Left lobe of liver (tissue), 2 donors: ENCODE measurements around the gene KNCN. TPM values are rescaled to one million over a fixed set of nuclear protein-coding genes. Genes with fewer than 3 reads are reported as not detected.

Source experiments
- ATAC-seq: fragments of 200-7000 bp; cut with Tn5 transposase; one replicate; pipeline ENCODE4 v1.9.1; 2020; ENCODE audit warnings: mild to moderate bottlenecking, moderate library complexity
- DNase-seq: peaks from one replicate; pipeline ENCODE4 v3.0.0-alpha.2; 2020; ENCODE audit warnings: low spot score
- total RNA-seq: library from RNA; stranded (reverse); gene quantifications from one replicate; pipeline ENCODE4 v1.2.1, GENCODE V29; 2021
- donor health status: DM: no; HTN: no; CAD: no; lungs with moderate emphysema.
- donor health status: DM: no; HTN: yes; CAD: no.

The KNCN gene
- total RNA-seq, 1 donor from 2014 or later, result not detected

DNA sequence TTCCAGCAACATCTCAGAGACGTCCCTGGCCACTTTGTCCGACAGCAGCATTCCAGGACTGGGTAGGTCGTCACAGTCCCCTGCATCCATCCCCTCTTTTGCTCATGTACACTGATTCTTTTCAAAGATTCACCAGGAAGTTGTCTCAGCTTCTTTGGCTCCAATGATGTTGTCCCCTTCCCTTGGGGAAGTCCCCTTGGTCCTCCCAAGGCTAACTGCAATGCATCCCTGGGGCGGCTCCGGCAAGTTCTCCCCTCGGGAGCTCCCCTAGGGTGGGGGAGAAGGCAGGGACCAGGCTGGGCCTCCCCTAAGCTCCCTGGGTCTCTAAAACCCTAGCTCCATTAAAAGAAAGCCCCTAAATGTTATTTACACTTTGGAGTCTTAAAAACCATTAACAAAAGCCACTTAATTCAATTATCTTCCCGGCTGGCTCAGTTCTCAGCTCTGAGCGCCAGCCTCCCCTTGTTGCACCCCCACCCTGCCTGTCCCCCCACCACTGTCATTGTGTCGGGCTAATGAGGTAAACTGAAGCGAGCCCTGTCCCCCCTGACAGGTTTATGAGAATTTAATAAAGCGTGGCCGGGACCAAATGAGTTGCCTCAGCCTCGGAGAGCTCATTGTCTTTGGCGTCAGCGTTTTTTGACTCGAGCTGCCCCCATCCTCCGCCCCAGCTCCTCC lies 25.3 kb downstream of the KNCN start:
- ATAC-seq, result no peak
- no peak for DNase-seq

DNA sequence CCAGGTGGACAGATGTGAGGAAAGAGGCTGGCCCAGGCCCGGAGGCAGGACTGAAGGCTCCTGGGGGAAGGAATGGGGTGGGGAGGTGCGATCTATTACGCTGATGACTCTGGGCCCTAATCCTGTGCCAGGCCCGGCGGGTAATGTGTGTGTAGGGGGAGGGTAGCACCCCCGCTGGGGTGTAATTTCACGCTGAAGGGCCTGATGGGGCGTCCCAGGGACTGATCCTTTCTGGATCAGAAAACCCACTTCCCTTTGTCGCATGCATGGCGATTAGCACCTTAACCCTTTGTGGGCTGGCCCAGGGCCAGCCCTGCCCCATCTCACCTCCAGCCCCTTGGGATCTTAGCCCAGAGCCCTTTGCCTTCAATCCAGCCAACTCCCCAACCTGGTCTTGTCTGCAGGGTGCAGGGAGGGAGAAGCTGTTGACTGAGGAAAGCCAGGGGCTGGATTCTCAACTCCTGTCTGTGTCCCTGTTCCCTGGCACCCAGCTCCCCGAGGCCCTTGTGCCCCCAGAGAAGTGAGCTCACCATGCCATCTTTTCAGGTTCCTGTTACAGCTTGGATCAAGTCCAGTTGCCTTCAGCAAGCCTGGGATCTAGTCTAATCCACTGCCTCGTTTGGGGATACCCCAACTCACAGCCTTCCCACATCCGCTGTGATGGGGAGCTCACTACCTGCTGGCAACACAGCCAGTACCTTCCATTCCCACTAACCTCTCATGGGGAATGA lies 26.0 kb downstream of the KNCN start:
- no peak for DNase-seq
- ATAC-seq, result no peak

DNA sequence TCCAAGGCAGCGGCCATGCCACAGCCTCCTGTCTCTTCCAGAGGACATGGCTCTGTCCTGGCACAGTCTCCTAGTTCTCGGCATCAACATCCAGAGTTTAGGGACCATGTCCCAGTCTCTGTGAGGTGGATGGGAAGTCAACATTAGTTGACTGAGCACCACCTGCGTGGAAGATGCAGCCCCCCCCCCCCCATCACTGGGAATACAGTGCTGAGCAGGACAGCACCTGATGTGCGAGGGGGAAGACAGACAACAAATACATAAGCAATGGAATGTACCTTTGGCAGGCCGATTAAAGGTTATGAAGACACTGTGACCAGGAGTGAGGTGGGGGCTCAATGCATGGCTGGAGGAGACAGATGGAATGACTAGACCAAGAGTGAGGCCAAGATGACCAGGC lies 26.6 kb downstream of the KNCN start:
- ATAC-seq (no peak), DNase-seq (no peak)

DNA sequence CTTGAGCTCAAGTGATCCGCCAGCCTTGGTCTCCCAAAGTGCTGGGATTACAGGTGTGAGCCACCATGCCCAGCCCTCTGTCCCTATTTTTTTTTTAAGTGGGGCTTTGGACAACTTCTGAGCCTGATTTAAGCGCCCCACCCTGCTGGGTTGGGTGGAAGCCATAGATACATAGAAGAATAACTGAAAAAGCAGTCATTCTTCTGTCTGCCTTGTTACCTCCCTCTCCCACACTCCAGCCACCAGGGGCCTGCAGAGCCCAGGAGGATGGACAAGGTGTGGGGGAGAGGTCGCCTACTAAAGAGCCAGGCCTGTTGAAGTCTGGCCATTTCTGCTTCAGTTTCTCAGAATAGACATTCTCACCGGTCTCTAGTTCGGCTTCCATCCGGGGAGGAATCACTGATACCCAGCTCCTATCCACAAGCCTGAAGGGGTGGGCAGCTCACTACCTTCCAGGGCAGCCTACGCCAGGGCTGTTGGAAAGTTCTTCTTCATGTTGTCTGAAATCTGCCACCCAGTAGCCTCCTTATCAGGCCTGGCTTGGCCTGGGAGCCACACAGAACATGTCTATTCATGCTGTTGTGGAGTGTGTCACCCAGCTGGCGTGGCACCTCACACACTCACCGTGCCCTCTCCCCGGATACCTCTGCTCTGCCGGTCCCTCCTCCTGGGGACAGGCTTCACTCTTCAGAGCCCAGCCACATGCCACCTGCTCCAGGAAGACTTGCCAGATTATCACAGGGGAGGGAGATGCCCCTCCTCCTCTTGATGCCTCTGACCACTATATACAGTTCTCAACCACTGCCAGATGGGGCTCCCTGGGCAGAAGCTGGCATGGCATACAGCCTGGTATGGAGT lies 27.7 kb downstream of the KNCN start:
- no peak for DNase-seq
- ATAC-seq, result no peak

DNA sequence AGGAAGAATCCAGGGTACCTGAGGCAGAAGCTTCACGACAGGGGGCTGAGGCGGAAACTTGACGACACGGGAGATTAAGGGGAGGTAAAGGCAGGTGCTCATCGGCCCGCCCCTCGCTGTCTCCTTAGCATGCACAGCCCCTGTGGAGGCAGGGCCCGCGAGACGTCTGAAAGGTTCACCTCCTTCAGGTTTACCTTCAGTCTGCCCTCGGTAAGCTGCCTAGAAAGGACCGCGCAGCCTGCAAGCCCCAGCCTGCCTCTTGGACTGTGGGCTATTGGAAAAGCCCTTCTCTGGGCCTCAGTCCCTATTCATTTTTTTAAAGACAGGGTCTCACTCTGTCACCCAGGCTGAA lies 28.5 kb downstream of the KNCN start:
- DNase-seq (no peak), ATAC-seq (no peak)

DNA sequence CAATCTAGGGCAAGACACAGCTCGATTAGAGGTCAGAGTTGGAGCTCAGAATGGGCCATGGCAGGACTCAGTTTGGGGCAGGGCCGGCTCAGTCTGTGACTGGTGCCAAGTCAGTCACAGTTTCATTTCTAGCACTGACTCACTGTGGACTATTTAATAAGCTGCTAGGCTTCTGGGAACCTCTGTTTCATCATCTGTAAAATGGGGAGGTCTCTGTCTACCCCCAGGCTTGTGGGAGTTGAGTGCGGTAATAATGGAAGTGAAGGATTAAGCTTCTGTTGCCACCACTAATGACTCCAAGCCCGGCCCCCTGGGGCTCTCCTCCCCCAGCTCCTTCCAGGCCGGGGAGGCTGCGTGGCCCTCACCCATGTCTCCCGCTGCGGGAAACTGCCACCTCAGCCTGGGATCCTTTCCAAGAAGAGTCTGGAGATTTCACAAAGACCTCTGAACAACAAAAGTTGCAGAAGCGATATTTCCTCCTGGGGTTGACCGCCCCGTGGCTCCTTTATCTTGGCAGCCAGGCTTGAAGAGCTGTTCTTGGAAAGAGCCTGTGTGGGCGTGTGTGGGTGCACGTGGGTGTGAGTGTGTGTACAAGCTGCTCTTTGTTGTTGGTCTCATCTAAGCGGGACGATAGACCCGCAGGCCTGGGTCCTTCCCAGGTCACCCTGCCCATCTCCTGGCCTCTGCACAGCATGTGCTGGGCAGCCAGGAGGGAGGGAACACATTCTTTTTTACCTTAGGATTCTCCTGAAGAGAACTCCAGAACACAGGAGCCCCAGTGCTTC lies 29.1 kb downstream of the KNCN start:
- ATAC-seq (peak; percentile 64), DNase-seq (no peak)

DNA sequence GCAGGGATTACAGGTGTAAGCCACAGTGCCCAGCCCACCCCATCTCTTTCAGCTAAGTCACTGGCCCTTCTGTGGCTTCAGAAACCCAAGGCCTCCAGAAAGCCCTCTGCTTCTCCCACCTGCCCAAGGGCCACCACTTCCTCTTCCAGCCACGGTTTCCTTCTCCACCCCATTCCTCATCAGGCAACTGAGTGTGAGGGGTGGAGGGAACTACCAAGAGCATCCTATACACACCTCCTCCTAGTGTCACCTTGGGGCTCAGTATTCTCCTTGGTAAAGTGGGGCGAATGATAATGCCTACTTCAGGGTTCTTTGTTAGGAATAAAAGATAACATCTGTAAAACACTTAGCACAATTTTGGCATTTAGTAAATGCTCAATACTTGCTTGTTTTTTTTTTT lies 30.0 kb downstream of the KNCN start:
- DNase-seq (no peak), ATAC-seq (no peak)

DNA sequence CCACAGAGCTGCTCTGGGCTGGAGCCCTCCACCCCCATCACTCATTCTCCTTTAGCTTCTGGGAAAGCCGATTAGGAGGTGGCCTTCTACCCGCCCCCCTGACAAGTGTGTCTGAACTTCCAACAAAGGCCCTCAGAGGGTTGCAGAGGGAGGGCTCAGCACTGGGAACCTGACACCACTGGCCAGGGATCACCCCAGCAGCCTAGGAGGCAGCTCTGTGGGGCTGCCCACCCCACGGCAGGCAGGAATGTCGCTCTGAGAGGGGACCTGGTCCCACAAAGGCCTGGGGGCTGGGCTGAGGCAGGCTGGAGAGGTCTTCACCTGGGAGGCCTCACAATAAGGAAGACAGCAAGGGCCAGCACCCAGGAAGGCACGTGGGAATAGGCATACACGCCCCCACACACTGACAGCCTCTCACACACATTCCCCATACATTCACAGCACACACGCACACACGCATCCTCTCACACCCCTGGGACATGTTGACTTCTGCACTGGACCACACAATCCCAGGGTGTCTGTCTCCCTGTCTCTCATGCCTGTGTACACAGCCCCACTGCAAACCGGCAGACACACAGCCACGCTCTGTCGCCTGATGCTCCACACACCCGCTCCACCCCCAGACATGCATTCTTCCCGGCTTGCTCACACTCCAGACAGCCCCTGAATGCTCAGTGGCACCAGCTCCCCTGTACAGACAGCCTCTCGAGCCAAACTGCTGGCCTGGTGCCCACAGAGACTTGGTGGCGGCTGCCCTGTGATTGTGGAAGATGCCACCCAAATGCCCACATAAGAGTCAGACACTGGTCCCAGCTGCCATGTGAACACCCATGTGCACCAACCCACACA lies 31.2 kb downstream of the KNCN start:
- no peak for DNase-seq
- ATAC-seq, result no peak

DNA sequence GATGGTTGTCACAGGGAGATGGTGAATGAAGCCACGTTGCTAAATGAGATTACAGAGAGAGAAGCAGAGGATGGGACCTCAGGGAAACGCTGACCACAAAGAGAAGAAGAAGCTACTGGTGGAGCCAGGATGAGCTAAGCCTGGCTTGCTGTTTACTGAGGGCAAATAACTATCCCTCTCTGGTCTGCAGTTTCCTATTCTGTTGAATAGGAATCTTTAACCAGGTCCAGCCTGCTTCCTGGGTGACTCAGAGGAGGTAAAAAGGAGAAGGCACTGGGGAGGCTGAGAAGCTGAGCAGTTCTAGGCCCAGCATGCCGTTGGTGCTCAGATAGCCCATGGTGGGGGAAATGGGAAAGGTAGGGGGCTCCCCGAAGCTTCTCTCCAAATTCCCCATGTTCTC lies 32.2 kb downstream of the KNCN start:
- ATAC-seq, result no peak
- no peak for DNase-seq

DNA sequence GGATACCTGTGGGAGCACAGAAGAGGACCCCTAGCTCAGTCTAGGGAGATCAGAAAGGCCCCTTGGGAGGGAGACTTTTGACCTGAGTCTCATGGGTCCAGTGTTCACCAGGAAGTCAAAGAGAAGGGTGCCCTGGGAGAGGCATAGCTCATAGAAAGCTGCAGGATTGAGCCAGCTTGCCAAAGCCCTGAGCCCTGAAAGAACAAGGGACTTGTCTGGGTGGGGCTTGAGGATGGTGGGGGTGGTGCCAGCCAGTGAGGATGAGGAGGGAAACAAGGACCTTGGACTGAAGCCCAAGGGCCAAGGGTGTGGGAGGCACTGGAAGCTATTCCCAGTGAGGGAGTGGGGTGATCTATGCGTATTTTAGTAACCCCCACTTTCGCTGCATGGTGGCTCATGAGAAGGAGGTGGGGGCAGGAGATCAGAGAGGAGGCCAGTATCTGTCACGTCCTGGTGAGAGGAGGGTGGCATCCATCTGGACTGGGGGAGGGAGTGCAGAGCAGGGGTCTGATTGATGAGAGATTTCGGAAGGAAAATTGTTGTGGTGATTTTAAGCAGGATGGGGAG lies 33.4 kb downstream of the KNCN start:
- ATAC-seq (no peak), DNase-seq (no peak)

DNA sequence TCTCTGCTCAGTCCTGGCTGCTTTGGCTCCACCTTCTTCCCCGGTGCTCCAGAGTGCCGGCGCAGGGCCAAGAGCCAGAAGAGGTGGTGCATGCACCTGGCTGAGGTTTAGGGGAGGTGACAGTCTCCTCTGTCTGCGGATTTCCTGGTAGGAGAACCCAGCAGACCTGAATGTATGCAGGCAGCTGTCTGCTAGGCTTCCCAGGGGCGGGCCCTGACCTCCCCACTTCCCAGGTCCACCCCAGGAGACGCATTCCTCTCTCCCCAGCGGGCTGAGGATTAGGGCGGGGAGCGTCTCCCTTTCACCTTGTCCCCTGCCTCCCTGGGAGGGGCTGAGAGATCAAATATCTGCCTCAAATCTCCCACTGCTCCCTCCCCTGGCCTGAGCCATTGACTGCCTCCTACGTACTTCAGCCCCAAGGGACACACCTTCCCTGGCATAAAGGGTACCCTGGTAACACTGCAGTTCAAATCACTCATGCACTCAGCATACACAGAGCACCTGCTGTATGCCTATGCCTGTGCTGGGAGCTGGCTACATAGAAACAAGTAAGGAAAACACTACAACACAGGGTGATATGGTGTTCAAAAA lies 34.3 kb downstream of the KNCN start:
- DNase-seq (no peak), ATAC-seq (peak; percentile 61)

DNA sequence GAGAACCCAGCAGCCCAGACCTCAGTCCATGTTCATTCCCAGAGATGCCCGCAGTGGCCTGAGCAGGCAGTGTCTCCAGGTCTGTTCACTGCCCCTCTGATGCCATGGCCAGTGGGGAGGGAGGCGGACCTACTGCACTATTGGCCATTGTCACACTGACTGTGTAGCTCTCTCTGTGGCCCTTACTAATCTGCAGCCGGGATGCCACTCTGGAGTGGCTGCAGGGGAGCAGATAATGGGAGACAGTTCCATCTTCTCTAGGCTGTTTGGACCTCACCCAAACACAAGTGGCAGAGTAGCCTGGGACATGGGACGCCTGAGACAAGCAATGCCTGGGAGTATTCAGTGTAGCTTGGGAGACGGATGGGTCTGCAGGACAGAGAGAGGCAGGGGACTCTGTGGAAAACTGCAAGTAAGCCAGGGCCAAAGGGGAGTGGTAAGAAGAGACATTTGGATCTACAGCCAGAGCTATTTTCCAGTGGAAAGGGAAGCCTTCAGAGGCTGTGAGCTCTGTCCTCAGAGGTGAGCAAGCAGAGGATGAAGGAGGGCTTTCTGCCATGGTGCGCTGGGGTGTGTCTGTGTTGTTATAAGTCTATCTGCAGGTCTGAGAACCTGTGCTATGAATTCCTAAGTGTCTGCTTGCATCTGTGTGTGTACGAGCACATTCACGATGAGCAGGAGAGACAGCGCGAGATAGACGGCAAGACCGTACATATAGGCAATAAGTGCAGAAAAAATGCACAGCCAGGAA lies 35.1 kb downstream of the KNCN start:
- ATAC-seq, result no peak
- no peak for DNase-seq

DNA sequence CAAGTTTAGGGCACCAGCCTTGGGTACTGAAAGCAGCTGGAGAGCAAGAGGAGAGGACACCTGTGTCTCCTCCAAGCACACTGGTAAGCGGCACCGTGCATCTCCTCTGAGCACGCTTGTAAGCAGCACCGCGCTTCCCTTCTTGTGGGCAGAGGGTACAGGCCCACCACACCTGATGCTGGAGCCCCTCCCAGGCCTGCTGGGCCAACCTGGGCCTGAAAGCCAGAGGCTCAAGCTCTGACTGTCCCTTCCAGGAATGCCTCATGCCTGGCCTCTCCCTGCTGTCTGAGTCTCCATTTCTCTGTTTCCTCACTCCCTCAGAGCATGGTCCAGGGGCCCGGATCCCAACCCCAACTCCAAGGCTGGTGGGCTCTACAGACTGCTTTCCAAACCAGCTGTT lies 35.9 kb downstream of the KNCN start:
- no peak for ATAC-seq

DNA sequence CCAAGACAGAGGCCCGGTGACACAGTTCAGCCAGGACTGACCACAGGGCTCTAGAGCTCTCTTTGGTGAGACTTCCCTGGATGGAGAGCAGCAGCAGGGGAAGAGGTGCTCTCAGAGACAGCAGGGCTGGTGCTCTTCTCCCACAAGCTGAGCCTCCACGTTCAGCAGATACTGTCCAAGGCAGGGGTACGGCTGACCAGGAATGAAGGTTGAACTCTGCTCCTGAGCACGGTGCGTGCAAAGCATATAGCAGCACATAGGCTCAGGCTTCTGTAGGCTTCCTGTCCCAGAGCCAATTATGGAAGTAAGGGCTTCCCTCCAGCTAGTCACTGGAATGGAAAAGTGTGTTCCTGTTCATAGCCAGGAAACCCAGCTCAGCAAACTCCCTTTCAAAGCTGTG lies 37.9 kb downstream of the KNCN start:
- DNase-seq, result no peak
- ATAC-seq, result no peak

More for the DNA sequence above, 35.9 kb downstream of the KNCN start:
- DNase-seq, result no peak

DNA sequence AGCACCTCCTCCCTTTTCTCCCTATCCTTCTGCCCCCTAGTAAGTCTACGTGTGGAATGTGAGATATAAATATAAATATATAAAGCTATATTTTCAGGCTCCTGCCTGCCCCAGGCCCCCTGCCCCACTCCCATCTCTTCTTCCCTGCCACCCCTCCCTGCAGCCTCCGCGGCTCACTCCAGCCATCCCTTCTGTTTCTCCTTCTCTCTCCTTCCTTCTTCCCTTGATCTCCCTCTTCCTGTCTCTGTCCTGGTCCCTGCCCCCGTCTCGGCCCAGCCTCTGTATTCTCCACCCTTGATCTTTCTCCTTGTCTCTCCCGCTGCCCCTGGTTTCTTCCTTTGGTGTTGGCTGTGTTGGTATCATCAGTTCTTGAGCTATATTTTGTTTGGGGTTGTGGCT lies 38.7 kb downstream of the KNCN start:
- ATAC-seq (no peak), DNase-seq (no peak)

DNA sequence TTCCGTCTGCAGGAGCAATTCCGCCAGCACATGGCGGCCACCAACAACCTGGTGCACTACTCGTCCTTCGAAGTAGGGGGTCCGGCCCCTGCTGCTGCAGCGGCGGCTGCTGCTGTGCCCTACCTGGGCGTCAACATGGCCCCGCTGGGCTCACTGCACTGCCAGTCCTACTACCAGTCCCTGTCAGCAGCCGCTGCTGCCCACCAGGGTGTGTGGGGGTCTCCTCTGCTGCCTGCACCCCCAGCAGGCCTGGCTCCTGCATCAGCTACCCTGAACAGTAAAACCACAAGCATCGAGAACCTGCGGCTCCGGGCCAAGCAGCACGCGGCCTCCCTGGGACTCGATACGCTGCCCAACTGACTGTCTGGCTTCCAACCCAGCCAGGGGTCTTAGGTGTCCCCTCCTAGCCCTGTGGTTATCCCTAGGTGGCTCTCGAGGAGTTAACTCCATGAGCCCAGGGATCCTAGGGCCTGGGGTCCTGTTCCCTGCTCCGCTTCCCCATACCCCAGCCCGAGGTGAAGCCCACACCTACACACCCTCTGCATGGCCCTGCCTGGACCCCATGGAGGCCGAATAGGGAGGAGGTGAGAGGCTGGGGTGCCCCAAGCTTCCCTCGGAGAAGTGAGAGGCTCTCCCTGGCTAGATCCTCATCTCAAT lies 39.2 kb downstream of the KNCN start:
- no peak for DNase-seq
- no peak for ATAC-seq

DNA sequence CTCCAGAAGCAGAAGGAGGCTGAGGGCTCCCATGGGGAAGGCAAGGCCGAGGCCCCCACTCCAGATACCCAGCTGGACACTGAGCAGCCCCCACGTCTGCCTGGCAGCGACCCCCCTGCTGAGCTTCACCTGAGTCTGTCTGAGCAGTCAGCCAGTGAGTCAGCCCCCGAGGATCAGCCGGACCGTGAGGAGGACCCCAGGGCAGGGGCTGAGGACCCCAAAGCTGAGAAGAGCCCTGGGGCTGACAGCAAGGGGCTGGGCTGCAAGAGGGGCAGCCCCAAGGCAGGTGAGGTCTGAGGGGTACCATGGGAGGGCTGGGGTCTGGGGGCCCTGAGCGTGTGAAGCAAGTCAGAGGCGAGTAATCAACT lies 40.5 kb downstream of the KNCN start:
- ATAC-seq (no peak), DNase-seq (no peak)

DNA sequence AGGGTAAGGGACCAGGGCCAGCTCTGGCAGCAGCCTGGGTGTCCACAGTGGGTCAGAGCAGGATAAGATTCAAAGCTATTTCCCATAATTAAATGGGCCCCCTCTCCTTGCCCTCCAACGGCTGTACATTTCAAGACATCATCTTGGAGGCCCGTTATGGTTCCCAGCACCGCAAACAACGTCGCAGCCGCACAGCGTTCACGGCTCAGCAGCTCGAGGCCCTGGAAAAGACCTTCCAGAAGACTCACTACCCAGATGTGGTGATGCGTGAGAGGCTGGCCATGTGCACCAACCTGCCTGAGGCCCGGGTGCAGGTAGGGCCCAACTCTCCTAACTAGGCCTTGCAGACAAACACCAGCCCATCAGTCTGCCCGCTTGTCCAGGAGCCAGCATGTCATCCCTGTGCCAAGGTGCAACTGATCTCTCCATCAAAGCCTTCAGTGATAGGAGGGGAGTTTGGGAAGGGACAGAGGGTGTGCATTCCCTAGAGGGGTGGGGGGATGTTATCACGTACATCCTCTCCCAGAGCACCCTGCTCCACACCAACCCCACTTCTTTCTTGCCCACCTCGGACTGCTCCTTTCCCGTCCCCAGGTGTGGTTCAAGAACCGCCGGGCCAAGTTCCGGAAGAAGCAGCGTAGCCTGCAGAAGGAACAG lies 41.0 kb downstream of the KNCN start:
- DNase-seq (no peak), ATAC-seq (no peak)
